CD4-positive, CD25-positive, alpha-beta regulatory T cell (primary cell): ENCODE data around the gene GATM. TPM values are rescaled to one million over a fixed set of nuclear protein-coding genes. Genes with fewer than 3 reads are reported as not detected.

Experiments used
- ATAC-seq, 2 donors: fragments of 150-1000 bp; cut with Tn5 transposase; one replicate each; pipeline ENCODE4 v1.10.0; 2021; ENCODE audit warnings: low read depth in 2 of 2, moderate number of reproducible peaks in 2 of 2, moderate library complexity in 1 of 2
- DNase-seq, 3 donors: peaks; one replicate each; pipeline versions ENCODE4 v3.0.0 to v3.0.0-alpha.2; 2012 to 2022; ENCODE audit warnings: mixed read lengths in 1 of 3
- H3K27ac ChIP-seq: one replicate; pipeline ENCODE4 v1.7.0; 2013; ENCODE audit warnings: mild to moderate bottlenecking, low read length; ENCODE audit not compliant: insufficient read depth, poor library complexity, severe bottlenecking
- H3K27me3 ChIP-seq: one replicate; pipeline ENCODE4 v1.7.0; 2013; ENCODE audit warnings: low read length; ENCODE audit not compliant: control insufficient read depth, insufficient read depth
- H3K36me3 ChIP-seq: one replicate; pipeline ENCODE4 v1.7.0; 2013; ENCODE audit warnings: mild to moderate bottlenecking, low read length, moderate library complexity; ENCODE audit not compliant: control insufficient read depth, insufficient read depth
- H3K4me1 ChIP-seq: 2 replicates; pipeline ENCODE4 v1.7.0; 2013; ENCODE audit warnings: mild to moderate bottlenecking, low read length; ENCODE audit not compliant: insufficient read depth, control insufficient read depth, poor library complexity, severe bottlenecking
- H3K4me3 ChIP-seq: one replicate; pipeline ENCODE4 v1.7.0; 2013; ENCODE audit warnings: low read depth, mild to moderate bottlenecking, low read length, moderate library complexity
- H3K9me3 ChIP-seq, 2 experiments: 1 replicate in 1 of 2; 2 replicates in 1 of 2; pipeline ENCODE4 v1.7.0; 2013; ENCODE audit warnings: low read length in 2 of 2, mild to moderate bottlenecking in 1 of 2, moderate library complexity in 1 of 2; ENCODE audit not compliant: control insufficient read depth in 2 of 2
- H3K27ac Mint-ChIP-seq, 3 donors: one replicate each; pipeline ENCODE4 v1.8.0; 2020 to 2022; ENCODE audit warnings: mild to moderate bottlenecking in 3 of 3, mixed read lengths in 3 of 3, moderate library complexity in 2 of 3
- H3K27me3 Mint-ChIP-seq: one replicate; pipeline ENCODE4 v1.8.0; 2022; ENCODE audit warnings: mild to moderate bottlenecking, mixed read lengths
- H3K36me3 Mint-ChIP-seq: one replicate; pipeline ENCODE4 v1.8.0; 2020; ENCODE audit warnings: mixed read lengths
- H3K4me1 Mint-ChIP-seq, 4 donors: one replicate each; pipeline ENCODE4 v1.8.0; 2020 to 2022; ENCODE audit warnings: mixed read lengths in 4 of 4, mild to moderate bottlenecking in 1 of 4
- H3K4me3 Mint-ChIP-seq, 4 donors: one replicate each; pipeline ENCODE4 v1.8.0; 2020 to 2022; ENCODE audit warnings: mild to moderate bottlenecking in 4 of 4, mixed read lengths in 4 of 4, moderate library complexity in 3 of 4
- H3K9me3 Mint-ChIP-seq, 7 donors: one replicate each; pipeline ENCODE4 v1.8.0; 2020 to 2022; ENCODE audit warnings: mixed read lengths in 7 of 7, mild to moderate bottlenecking in 3 of 7, moderate library complexity in 2 of 7
- polyA plus RNA-seq, 4 donors: library from polyadenylated mRNA; unstranded; fragments of 300-500 nt; fragmentation: Illumina TruSeq; gene quantifications; one replicate each; pipeline ENCODE4 v1.2.3, GENCODE V29; 2021
- total RNA-seq: library from RNA; stranded (reverse); gene quantifications from one replicate; pipeline ENCODE4 v1.2.3, GENCODE V29; 2022

Gene GATM
- total and polyA plus RNA-seq, 5 donors from 2014 or later = 0.16 to 1.0 (median 0.86) TPM

- H3K27ac Mint-ChIP-seq = no peak overlapping the region
- Histone ChIP-seq H3K4me3 (no peak overlapping the region), H3K27me3 (peaks cover 12% of the 10 kb centered on the region), H3K9me3 (no peaks in the 10 kb centered on the region), H3K27ac (no peak overlapping the region), H3K36me3 (no peaks in the 10 kb centered on the region), H3K4me1 (no peaks in the 10 kb centered on the region)
- peaks cover 0 to 2% (median 0%) of the 10 kb centered on the region in 7 donors for H3K9me3 Mint-ChIP-seq
- H3K36me3 Mint-ChIP-seq = no peaks in the 10 kb centered on the region
- DNase-seq (no peak), ATAC-seq (no peak)
- no peaks in the 10 kb centered on the region for H3K4me1 Mint-ChIP-seq
- peaks cover 33% of the 10 kb centered on the region for H3K27me3 Mint-ChIP-seq
- no peak overlapping the region for H3K4me3 Mint-ChIP-seq
Measured at GRCh38 chr15:45347033-45347432, 31.3 kb downstream of the GATM start.

GRCh38 chr15:45346381-45346780, 32.0 kb downstream of the GATM start:
- peaks cover 12% of the 10 kb centered on the region for H3K27me3 ChIP-seq
- no peaks in the 10 kb centered on the region for H3K4me1 ChIP-seq
- H3K27ac ChIP-seq = no peak overlapping the region
- H3K4me3 Mint-ChIP-seq = no peak overlapping the region
- no peaks in the 10 kb centered on the region for H3K9me3 ChIP-seq
- H3K36me3 Mint-ChIP-seq = no peaks in the 10 kb centered on the region
- no peak overlapping the region for H3K27ac Mint-ChIP-seq
- H3K36me3 ChIP-seq = no peaks in the 10 kb centered on the region
- peaks cover 0 to 2% (median 0%) of the 10 kb centered on the region in 7 donors for H3K9me3 Mint-ChIP-seq
- DNase-seq = no peak
- ATAC-seq = no peak
- no peak overlapping the region for H3K4me3 ChIP-seq
- peaks cover 32% of the 10 kb centered on the region for H3K27me3 Mint-ChIP-seq
- no peaks in the 10 kb centered on the region for H3K4me1 Mint-ChIP-seq

DNA sequence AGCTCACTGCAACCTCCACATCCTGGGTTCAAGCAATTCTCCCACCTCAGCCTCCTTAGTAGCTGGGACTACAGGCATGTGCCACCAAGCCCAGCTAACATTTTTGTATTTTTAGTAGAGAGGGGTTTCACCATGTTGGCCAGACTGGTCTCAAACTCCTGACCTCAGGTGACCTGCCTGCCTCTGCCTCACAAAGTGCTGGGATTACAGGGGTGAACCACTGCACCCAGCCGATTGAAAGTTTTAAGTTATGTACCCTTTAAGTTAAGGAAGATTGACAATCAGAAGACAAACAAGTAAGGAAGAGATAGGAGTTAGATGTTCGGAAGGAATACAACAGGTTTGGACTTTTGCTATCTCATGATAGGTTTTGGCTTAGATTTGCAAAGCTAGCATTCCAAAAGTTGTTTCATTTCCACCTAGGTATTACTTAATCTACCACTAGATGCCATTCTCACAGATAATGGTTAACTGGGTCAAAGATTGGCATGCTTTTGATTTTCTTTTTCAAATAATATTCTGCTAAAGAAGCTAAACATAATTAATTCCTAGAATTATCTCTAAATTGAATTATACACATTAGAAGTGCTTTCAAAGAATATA, 35.0 kb downstream of the GATM start:
- DNase-seq (no peak), ATAC-seq (no peak)
- Histone ChIP-seq H3K4me3 (no peak overlapping the region), H3K36me3 (no peaks in the 10 kb centered on the region), H3K9me3 (no peaks in the 10 kb centered on the region), H3K27me3 (peaks cover 9% of the 10 kb centered on the region), H3K27ac (no peak overlapping the region), H3K4me1 (no peaks in the 10 kb centered on the region)
- Mint-ChIP-seq H3K4me3 (no peak overlapping the region), H3K4me1 (peaks cover 0 to 3% (median 1%) of the 10 kb centered on the region in 4 donors), H3K36me3 (no peaks in the 10 kb centered on the region), H3K27me3 (peaks cover 27% of the 10 kb centered on the region), H3K27ac (no peak overlapping the region), H3K9me3 (peaks cover 0 to 2% (median 0%) of the 10 kb centered on the region in 7 donors)

GRCh38 chr15:45341790-45342189, 36.6 kb downstream of the GATM start:
- Mint-ChIP-seq H3K9me3 (peaks cover 0 to under 1% (median 0%) of the 10 kb centered on the region in 7 donors), H3K27me3 (peaks cover 24% of the 10 kb centered on the region), H3K4me3 (no peak overlapping the region), H3K36me3 (no peaks in the 10 kb centered on the region), H3K4me1 (peaks cover 0 to 13% (median 2%) of the 10 kb centered on the region in 4 donors), H3K27ac (no peak overlapping the region)
- DNase-seq (no peak), ATAC-seq (no peak)
- Histone ChIP-seq H3K4me3 (no peak overlapping the region), H3K9me3 (no peaks in the 10 kb centered on the region), H3K27me3 (peaks cover 9% of the 10 kb centered on the region), H3K36me3 (no peaks in the 10 kb centered on the region), H3K27ac (no peak overlapping the region), H3K4me1 (no peaks in the 10 kb centered on the region)

- H3K4me1 Mint-ChIP-seq = peaks cover 0 to 18% (median 2%) of the 10 kb centered on the region in 4 donors
- H3K27ac Mint-ChIP-seq = no peak overlapping the region
- no peaks in the 10 kb centered on the region for H3K36me3 Mint-ChIP-seq
- Histone ChIP-seq H3K27ac (no peak overlapping the region), H3K36me3 (no peaks in the 10 kb centered on the region), H3K4me1 (no peaks in the 10 kb centered on the region), H3K4me3 (no peak overlapping the region), H3K27me3 (no peaks in the 10 kb centered on the region), H3K9me3 (no peaks in the 10 kb centered on the region)
- H3K9me3 Mint-ChIP-seq = no peaks in the 10 kb centered on the region
- peaks cover 21% of the 10 kb centered on the region for H3K27me3 Mint-ChIP-seq
- no peak for DNase-seq
- no peak overlapping the region for H3K4me3 Mint-ChIP-seq
- ATAC-seq = no peak
Measured at GRCh38 chr15:45340429-45340828, 37.9 kb downstream of the GATM start.

DNA sequence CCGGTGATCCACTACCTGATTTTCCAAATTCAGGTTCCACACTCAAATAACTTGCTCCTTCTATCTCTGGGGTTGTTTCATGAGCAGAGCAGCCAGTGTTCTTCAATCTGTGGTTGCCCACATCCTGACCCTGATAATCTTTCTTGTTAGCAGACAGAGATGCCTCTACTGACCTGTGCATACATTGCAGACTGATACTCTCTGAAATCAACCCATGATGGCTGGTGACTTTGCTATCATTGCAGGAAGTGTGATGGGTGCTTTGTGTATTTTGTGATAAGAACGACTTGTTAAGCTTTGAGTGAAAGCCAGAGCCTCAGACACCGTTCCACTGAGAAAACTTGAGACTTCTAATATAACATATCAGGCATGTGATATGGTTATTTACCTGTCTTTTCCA, 39.9 kb downstream of the GATM start:
- Mint-ChIP-seq H3K36me3 (no peaks in the 10 kb centered on the region), H3K9me3 (no peaks in the 10 kb centered on the region), H3K27me3 (peaks cover 30% of the 10 kb centered on the region), H3K4me3 (peak overlapping the region in 1 of 4 donors; percentile 4), H3K27ac (no peak overlapping the region), H3K4me1 (peaks cover 0 to 21% (median 9%) of the 10 kb centered on the region in 4 donors)
- no peaks in the 10 kb centered on the region for H3K36me3 ChIP-seq
- H3K4me3 ChIP-seq = no peak overlapping the region
- no peak overlapping the region for H3K27ac ChIP-seq
- peaks cover 4% of the 10 kb centered on the region for H3K4me1 ChIP-seq
- peak in 2 of 3 donors; percentile 41 to 57 for DNase-seq
- H3K27me3 ChIP-seq = no peaks in the 10 kb centered on the region
- H3K9me3 ChIP-seq = no peaks in the 10 kb centered on the region
- peak; percentile 45 to 53 for ATAC-seq

DNA sequence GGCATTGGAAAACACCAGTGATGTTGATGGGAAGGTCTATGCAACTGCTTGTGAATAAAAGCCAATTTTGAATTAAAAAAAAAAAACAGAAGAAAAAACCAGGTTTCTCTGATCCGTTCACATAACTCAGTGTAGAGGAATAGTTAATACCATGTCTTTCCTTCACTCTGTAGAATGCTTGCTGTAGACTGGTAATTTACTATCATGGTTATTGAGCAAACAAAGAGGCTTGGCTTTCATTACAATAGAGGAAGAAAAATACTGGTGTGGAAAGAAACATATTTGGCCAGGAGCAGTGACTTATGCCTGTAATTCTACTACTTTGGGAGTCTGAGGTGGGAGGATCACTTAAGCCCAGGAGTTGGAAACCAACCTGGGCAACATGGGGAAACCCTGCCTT, 41.1 kb downstream of the GATM start:
- no peak overlapping the region for H3K4me3 ChIP-seq
- H3K4me1 Mint-ChIP-seq = peaks cover 0 to 21% (median 9%) of the 10 kb centered on the region in 4 donors
- H3K27me3 Mint-ChIP-seq = peaks cover 27% of the 10 kb centered on the region
- H3K36me3 Mint-ChIP-seq = no peaks in the 10 kb centered on the region
- H3K27me3 ChIP-seq = no peaks in the 10 kb centered on the region
- no peaks in the 10 kb centered on the region for H3K9me3 ChIP-seq
- no peaks in the 10 kb centered on the region for H3K36me3 ChIP-seq
- H3K4me1 ChIP-seq = peaks cover 4% of the 10 kb centered on the region
- H3K9me3 Mint-ChIP-seq = no peaks in the 10 kb centered on the region
- ATAC-seq (no peak), DNase-seq (no peak)
- no peak overlapping the region for H3K27ac Mint-ChIP-seq
- H3K27ac ChIP-seq = no peak overlapping the region
- H3K4me3 Mint-ChIP-seq = no peak overlapping the region

- DNase-seq = no peak
- Mint-ChIP-seq H3K9me3 (no peaks in the 10 kb centered on the region), H3K27ac (no peak overlapping the region), H3K4me1 (peaks cover 0 to 20% (median 9%) of the 10 kb centered on the region in 4 donors), H3K36me3 (no peaks in the 10 kb centered on the region), H3K4me3 (no peak overlapping the region), H3K27me3 (peaks cover 25% of the 10 kb centered on the region)
- Histone ChIP-seq H3K4me1 (peaks cover 4% of the 10 kb centered on the region), H3K27ac (no peak overlapping the region), H3K27me3 (peaks cover 5% of the 10 kb centered on the region), H3K4me3 (no peak overlapping the region), H3K9me3 (no peaks in the 10 kb centered on the region), H3K36me3 (no peaks in the 10 kb centered on the region)
- ATAC-seq = no peak
Measured at GRCh38 chr15:45333550-45333949, 44.8 kb downstream of the GATM start.
